Panc1 (cell line): ENCODE measurements around the gene SERPINA4. TPM values are rescaled to one million over a fixed set of nuclear protein-coding genes. Genes with fewer than 3 reads are reported as not detected.

Source experiments
- ATAC-seq: fragments of 200-7000 bp; cut with Tn5 transposase; 2 replicates; pipeline ENCODE4 v1.9.1; 2020; ENCODE audit warnings: mild to moderate bottlenecking, moderate library complexity
- BruUV-seq: library from RNA; stranded (reverse); fragments of 400-500 nt; replicated peaks from 2 replicates; lab custom pipeline; 2021; lab: Mats Ljungman, UMichigan
- CTCF ChIA-PET: fragments of 300-600 bp; sonication (Branson Sonifier 250); formaldehyde crosslinking; loops from one replicate; lab custom pipeline; 2022; ENCODE audit warnings: antibody characterized with exemption; lab: Charles Lee
- POLR2A ChIA-PET: fragments of 300-600 bp; sonication (Branson Sonifier 250); formaldehyde crosslinking; loops from one replicate; lab custom pipeline; 2022; ENCODE audit warnings: antibody characterized with exemption; lab: Charles Lee
- DNase-seq: peaks from one replicate; pipeline ENCODE4 v3.0.0-alpha.2; 2010; ENCODE audit warnings: low read depth, low spot score
- H3K27ac ChIP-seq: 2 replicates; pipeline ENCODE4 v1.5.1; 2011; ENCODE audit warnings: mild to moderate bottlenecking, low read length, inconsistent platforms
- H3K27me3 ChIP-seq: fragments of 200-500 bp; sonication (Bioruptor generic); 2 replicates; pipeline ENCODE4 v1.6.0; 2014; ENCODE audit warnings: low read length, inconsistent platforms; ENCODE audit not compliant: control insufficient read depth, insufficient read depth
- H3K36me3 ChIP-seq: fragments of 200-500 bp; sonication (Bioruptor generic); 2 replicates; pipeline ENCODE4 v1.5.1; 2014; ENCODE audit warnings: inconsistent platforms, mild to moderate bottlenecking, low read length, moderate library complexity; ENCODE audit not compliant: control insufficient read depth, insufficient read depth
- H3K4me1 ChIP-seq: 2 replicates; pipeline ENCODE4 v1.5.1; 2011; ENCODE audit warnings: inconsistent platforms, mild to moderate bottlenecking, low read length, moderate library complexity; ENCODE audit not compliant: control insufficient read depth, insufficient read depth
- H3K4me3 ChIP-seq, 2 experiments: 2 replicates each; pipeline ENCODE4 v1.5.1; 2011 to 2012; ENCODE audit warnings: low read depth in 2 of 2, low read length in 2 of 2, mild to moderate bottlenecking in 2 of 2, inconsistent platforms in 1 of 2, moderate library complexity in 1 of 2
- H3K9me3 ChIP-seq: fragments of 200-500 bp; sonication (Bioruptor generic); 2 replicates; pipeline ENCODE4 v1.5.1; 2014; ENCODE audit warnings: low read depth, mild to moderate bottlenecking, inconsistent platforms, low read length, moderate library complexity; ENCODE audit not compliant: control insufficient read depth, insufficient read depth
- POLR2AphosphoS5 ChIP-seq: IDR thresholded peaks from 2 replicates; pipeline ENCODE4 v1.6.1; 2012; ENCODE audit warnings: mild to moderate bottlenecking, low read depth, low read length, moderate library complexity
- REST ChIP-seq, 2 experiments: IDR thresholded peaks; 2 replicates each; pipeline ENCODE4 v1.6.1; 2011 to 2012; ENCODE audit warnings: low read depth in 2 of 2, control low read depth in 1 of 2, low read length in 1 of 2, mild to moderate bottlenecking in 1 of 2, moderate library complexity in 1 of 2; ENCODE audit not compliant: insufficient read depth in 1 of 2
- SIN3A ChIP-seq: IDR thresholded peaks from 2 replicates; pipeline ENCODE4 v1.6.1; 2012; ENCODE audit warnings: low read depth, mild to moderate bottlenecking, low read length, moderate library complexity, borderline replicate concordance; ENCODE audit not compliant: insufficient read depth
- TCF7L2 ChIP-seq: IDR thresholded peaks from 2 replicates; pipeline ENCODE4 v1.6.1; 2011; ENCODE audit warnings: mild to moderate bottlenecking, low read depth, low read length, inconsistent platforms
- in situ Hi-C: cut with HindIII; loops from 2 replicates; pipeline ENCODE4 v1.10.0; 2016; ENCODE audit warnings: low sequenced_read_pairs, low pct_unique_long_range_greater_than_20kb
- intact Hi-C: fragments of 100-400 bp; cut with micrococcal nuclease; formaldehyde crosslinking; loops from one replicate; pipeline ENCODE4 v1.10.0; 2022; ENCODE audit not compliant: unreplicated experiment
- total RNA-seq: library from RNA; stranded (reverse); gene quantifications from one replicate; pipeline ENCODE4 v1.2.1, GENCODE V29; 2021; ENCODE audit not compliant: unreplicated experiment
- TF ChIP-seq, protein P1 (sequence below): fragments of 450-650 bp; IDR thresholded peaks from 2 replicates; pipeline ENCODE4 v1.5.1; 2017; ENCODE audit warnings: mild to moderate bottlenecking

The SERPINA4 gene
- total RNA-seq, 1 experiment from 2014 or later, result 0.10 TPM

GRCh38 chr14:94617366-94617941 lies 56.2 kb downstream of the SERPINA4 start:
- BruUV-seq, result no TSS peak
- H3K27me3 ChIP-seq, result no peaks in the 10 kb centered on the region
- in situ Hi-C loops, result no loop called here
- no peak overlapping the region for H3K27ac ChIP-seq
- CTCF ChIA-PET, result no interaction called here
- TF ChIP-seq, protein P1, sequence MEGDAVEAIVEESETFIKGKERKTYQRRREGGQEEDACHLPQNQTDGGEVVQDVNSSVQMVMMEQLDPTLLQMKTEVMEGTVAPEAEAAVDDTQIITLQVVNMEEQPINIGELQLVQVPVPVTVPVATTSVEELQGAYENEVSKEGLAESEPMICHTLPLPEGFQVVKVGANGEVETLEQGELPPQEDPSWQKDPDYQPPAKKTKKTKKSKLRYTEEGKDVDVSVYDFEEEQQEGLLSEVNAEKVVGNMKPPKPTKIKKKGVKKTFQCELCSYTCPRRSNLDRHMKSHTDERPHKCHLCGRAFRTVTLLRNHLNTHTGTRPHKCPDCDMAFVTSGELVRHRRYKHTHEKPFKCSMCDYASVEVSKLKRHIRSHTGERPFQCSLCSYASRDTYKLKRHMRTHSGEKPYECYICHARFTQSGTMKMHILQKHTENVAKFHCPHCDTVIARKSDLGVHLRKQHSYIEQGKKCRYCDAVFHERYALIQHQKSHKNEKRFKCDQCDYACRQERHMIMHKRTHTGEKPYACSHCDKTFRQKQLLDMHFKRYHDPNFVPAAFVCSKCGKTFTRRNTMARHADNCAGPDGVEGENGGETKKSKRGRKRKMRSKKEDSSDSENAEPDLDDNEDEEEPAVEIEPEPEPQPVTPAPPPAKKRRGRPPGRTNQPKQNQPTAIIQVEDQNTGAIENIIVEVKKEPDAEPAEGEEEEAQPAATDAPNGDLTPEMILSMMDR, result no peak
- TF ChIP-seq POLR2AphosphoS5 (no peak), REST (IDR thresholded peaks at IDR 0.05; ENCODE audit: insufficient read depth in 1 of 2, low read depth in 2 of 2, low read length in 1 of 2) (no peak), TCF7L2 (no peak), SIN3A (no peak)
- POLR2A ChIA-PET, result no interaction called here
- ATAC-seq (no peak), DNase-seq (no peak)
- H3K9me3 ChIP-seq, result peaks cover 9% of the 10 kb centered on the region
- intact Hi-C loops, result no loop called here
- no peaks in the 10 kb centered on the region for H3K36me3 ChIP-seq
- H3K4me1 ChIP-seq, result peaks cover 3% of the 10 kb centered on the region; the same call in 1 of the 2 replicates
- no peak overlapping the region for H3K4me3 ChIP-seq

DNA sequence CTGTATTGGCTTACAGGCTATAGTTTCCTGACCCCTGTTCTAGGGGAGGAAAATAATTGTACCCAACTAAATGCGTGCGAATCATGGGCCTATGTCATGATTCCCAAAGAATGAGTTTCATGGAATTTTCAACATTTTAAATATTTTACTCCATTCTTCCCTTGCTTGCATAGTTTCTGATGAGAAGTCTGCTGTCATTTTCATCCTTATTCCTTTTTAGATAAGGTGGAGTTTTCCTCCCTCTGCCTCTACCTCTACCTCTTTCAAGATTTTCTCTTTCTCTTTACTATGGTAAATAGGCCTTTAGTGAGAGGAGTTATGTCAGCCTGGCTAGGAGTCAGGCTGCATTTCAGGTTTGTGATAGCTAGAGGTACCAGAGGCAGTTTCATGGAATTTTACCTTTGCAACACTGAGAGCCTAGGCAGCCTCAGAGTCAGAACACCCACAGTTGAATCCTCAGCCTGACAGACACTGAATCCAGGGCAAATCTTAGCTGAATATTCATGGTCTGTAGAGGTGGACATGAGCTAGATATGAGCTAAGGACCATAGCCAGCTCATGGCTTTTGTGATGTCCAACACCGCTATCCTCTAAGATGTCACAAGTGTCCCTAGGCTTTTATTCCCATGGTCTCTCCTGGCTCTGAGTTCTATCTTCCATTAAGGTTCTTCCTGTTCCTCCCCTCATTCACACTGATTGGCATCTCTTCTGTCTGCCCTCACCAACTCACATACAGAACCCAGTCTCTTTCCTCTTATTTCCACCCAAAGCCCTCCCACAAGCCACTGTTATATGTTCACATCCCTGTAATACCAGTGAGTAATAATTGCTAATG lies 57.0 kb downstream of the SERPINA4 start:
- H3K4me1 ChIP-seq, result no peaks in the 10 kb centered on the region
- no peak overlapping the region for H3K4me3 ChIP-seq
- ATAC-seq (no peak), DNase-seq (no peak)
- in situ Hi-C loops, result no loop called here
- ChIA-PET CTCF (no interaction called here), POLR2A (no interaction called here)
- intact Hi-C loops, result no loop called here
- no peaks in the 10 kb centered on the region for H3K27me3 ChIP-seq
- H3K36me3 ChIP-seq, result no peaks in the 10 kb centered on the region
- no peak for TF ChIP-seq REST (IDR thresholded peaks at IDR 0.05; ENCODE audit: insufficient read depth in 1 of 2, low read depth in 2 of 2, low read length in 1 of 2)
- TF ChIP-seq, protein P1, result no peak
- no peak for TF ChIP-seq TCF7L2
- no peak for TF ChIP-seq POLR2AphosphoS5
- no peak overlapping the region for H3K27ac ChIP-seq
- no TSS peak for BruUV-seq
- peaks cover 9% of the 10 kb centered on the region for H3K9me3 ChIP-seq
